WI38 (cell line): Measurements from ENCODE around the gene RXRA.

Source experiments
- H3K4me3 ChIP-seq: 2 replicates; pipeline ENCODE4 v1.5.1; 2011; ENCODE audit warnings: low read depth, mild to moderate bottlenecking, control low read depth, low read length
- TF ChIP-seq, protein P1 (sequence below): IDR thresholded peaks from 2 replicates; pipeline ENCODE4 v1.5.1; 2012; ENCODE audit warnings: low read depth, mild to moderate bottlenecking, control low read depth, low read length

The RXRA gene

DNA sequence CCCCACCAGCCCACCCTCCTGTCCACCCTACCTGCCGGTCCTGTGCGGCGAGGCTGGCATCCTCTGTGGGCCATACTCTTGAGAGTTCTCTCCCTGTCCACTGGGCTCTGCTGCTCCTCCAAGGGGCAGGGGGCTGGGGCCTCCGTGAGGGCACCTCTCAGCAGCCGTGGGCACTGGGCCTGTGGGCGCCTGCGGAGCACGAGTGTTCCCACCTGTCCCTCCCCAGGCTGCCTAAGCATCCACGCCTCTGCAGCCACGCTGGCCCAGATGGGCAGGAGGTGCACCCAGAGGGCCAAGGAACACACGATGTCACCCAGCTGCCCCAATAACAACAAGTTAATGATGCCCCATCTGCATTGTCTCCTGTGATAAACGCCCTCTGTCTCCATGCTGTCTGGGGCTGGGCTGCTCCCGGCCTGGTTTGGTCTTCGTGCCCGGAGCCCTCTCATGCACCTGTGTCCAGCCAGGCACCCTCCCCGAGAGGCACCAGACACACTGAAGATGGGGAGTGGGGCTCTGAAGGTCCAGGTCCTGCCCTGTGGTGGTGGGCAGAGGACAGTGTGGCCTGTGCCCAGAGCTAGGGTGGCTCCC, 114.5 kb downstream of the RXRA start:
- TF ChIP-seq, protein P1, sequence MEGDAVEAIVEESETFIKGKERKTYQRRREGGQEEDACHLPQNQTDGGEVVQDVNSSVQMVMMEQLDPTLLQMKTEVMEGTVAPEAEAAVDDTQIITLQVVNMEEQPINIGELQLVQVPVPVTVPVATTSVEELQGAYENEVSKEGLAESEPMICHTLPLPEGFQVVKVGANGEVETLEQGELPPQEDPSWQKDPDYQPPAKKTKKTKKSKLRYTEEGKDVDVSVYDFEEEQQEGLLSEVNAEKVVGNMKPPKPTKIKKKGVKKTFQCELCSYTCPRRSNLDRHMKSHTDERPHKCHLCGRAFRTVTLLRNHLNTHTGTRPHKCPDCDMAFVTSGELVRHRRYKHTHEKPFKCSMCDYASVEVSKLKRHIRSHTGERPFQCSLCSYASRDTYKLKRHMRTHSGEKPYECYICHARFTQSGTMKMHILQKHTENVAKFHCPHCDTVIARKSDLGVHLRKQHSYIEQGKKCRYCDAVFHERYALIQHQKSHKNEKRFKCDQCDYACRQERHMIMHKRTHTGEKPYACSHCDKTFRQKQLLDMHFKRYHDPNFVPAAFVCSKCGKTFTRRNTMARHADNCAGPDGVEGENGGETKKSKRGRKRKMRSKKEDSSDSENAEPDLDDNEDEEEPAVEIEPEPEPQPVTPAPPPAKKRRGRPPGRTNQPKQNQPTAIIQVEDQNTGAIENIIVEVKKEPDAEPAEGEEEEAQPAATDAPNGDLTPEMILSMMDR, result no peak

DNA sequence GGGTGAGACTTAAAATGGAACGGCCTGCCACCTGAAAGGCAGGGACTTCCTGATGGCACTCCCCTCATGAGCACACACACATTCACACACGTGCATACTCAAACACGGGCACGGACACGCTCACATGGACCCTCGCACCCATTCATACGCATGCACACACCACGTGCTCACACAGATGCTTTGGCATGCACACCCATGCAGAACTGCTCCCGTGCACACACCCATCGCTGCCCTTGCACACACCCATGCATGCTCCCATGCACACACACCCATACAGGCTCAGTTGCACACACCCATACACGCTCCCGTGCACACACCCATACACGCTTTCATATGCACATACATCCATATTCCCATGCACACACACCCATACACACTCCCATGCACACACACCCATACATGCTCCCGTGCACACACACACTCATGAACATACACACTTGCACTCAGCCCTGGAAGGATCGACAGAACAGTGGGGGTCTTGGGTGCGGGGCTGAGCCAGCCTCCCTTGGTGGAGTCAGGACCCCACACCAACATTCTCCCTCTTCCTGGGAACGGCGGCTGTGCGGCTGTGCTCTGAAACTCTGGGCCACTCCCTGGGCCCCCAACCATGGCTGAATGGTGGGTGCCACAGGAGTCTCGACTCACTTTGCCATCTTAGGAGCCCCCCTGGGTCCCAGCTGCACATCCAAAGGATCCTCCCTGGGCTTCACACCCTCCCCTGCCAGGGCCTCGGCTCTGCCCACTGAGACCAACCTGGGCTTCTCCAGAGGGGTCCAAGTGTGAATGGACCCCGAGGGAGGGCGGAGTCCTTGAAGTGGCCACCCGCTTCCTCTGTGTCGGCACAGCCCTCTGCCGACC, 115.2 kb downstream of the RXRA start:
- no peak overlapping the region for H3K4me3 ChIP-seq
- TF ChIP-seq, protein P1, result no peak

More for the DNA sequence above, 114.5 kb downstream of the RXRA start:
- no peak overlapping the region for H3K4me3 ChIP-seq

DNA sequence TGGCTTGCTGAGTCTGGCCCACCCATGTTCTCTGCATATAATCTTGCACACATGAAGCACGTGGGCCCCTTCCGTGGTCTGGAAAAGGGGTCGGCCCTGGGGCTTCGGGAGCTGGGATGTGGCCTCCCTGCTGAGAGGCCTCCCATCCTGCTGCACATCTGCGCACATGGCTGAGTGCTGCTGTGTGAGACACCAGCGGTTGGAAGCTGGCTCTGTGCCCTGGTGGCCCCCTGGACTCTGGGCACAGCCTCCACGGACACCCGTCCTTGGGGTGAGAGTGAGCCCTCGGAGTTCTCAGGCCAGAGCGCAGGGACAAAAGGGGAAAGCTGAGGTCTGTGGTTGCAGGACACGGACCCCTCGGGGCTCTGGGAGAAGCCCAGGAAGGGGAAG, 115.8 kb downstream of the RXRA start:
- TF ChIP-seq, protein P1, result no peak
- no peak overlapping the region for H3K4me3 ChIP-seq

DNA sequence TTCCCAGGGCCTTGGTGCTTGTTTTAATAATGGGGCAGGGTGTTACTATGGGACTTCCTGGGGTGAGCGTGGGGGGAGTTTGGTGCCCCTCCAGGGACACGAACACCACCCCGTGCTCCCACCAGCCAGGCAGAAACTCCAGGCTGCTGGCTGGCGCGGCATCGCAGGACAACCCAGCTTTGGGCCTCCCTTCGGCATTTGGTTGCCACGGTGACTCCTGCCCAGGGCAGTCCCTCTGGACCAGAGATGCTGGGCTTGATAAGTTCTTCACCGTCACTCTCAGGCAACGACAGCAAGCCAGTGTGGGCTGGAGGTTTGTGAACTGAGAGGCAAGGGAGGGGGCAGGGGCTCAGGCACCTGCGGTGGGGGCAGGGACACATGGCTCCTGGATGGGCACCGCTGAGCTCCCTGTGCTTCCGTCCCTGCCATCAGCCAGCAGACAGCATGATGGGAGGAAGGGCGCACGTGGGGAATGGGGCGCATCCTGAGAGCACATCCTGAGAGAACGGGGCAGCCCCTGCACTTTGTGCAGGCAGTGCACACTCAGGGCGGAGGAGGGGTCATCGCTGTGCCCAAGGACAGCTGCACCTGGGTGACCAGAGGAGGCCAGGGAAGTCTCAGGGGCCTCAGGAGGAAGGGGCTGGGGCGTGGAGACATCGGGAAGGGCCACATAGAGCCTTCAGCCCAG, 116.4 kb downstream of the RXRA start:
- TF ChIP-seq, protein P1, result no peak
- H3K4me3 ChIP-seq, result no peak overlapping the region

DNA sequence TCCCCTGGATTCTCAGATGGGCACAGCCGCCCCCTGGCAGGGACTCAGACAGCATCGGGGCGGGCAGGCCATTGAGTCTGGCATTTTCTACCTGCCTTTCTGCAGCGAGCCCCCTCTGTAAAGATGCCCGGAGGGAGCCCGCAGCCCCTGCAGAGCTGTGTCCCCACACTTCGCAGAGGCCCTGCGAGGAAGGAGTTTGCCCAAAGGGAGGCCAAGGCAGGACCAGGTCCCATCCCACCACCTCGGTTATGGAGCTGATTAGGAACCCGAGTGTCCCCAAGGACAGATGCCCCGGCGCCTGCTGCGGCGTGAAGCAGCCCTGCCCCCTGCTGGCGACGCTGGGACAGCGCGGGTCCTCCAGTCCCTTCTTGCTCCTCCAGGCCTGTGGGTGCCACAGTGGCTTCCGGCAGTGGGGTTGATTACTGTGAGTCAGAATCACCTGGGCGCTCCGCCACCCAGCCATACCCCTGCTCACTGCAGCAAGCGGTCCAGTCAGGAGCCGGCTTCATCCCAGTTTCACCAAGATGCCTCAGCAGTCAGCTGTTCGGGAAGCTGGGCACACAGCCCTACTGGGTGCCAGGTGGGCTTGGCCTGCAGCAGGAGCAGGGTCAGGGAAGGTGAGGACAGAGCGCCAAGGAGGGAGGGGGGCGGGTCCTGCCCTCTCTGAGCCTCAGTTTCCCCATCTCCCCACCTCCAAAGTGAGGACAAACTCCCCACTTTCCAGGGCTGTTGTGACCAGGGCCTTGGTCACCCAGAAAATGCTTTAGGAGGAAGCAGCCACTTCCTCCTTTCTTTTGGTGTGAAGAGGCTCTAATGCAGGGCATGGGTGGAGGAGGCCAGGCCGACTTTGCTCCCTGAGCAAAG, 117.2 kb downstream of the RXRA start:
- H3K4me3 ChIP-seq, result no peak overlapping the region

DNA sequence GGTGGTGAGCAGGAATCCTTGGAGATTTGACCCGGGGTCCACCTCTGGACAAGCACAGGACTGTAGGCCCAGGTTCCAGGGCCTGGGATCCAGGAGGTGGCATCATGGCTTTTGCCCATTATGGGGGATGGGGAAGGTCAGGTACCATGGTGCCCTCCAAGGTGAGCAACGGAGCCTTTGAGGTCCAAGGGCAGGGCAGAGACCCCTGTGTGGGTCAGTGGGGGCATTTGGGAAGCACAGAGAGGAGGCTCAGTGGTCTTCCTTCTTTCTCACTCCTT, 117.7 kb downstream of the RXRA start:
- TF ChIP-seq, protein P1, result no peak
- no peak overlapping the region for H3K4me3 ChIP-seq

More for the DNA sequence above, 117.2 kb downstream of the RXRA start:
- TF ChIP-seq, protein P1, result peak; percentile 92
